ENCODE data around the gene ADAMTS14. TPM values are rescaled to one million over a fixed set of nuclear protein-coding genes. Genes with fewer than 3 reads are reported as not detected.

Gene ADAMTS14
- total RNA-seq, 1 donor from 2014 or later, result 2.9 TPM

Other genes with a start within 250 kb of the ADAMTS14 start
- gene NODAL, start 230.8 kb upstream of the ADAMTS14 start, total RNA-seq (ENCODE audit: insufficient read depth, low replicate concordance), result 4.6 TPM
- gene PALD1, start 193.7 kb upstream of the ADAMTS14 start, total RNA-seq (ENCODE audit: insufficient read depth, low replicate concordance), result 4.8 TPM
- 7.5 TPM for gene PRF1, start 69.8 kb upstream of the ADAMTS14 start, total RNA-seq (ENCODE audit: insufficient read depth, low replicate concordance)
- not detected for gene TBATA, start 112.9 kb downstream of the ADAMTS14 start, total RNA-seq (ENCODE audit: insufficient read depth, low replicate concordance)
- gene SGPL1, start 143.4 kb downstream of the ADAMTS14 start, total RNA-seq (ENCODE audit: insufficient read depth, low replicate concordance), result 23.8 TPM
- gene PCBD1, start 216.1 kb downstream of the ADAMTS14 start, total RNA-seq (ENCODE audit: insufficient read depth, low replicate concordance), result 25.5 TPM

Measured in umbilical cord (tissue), 1 donor.